GM19240 (cell line): ENCODE measurements around the gene SLC39A10.
"Not testable (repeated sequence)": the region's sequence is repeated elsewhere in the genome, so short reads cannot be mapped to it uniquely, and the experiment has no call there.

ENCODE experiments used
- DNase-seq: peaks from one replicate; pipeline ENCODE4 v3.0.0; 2011; ENCODE audit warnings: low spot score; ENCODE audit not compliant: insufficient read length

SLC39A10 gene

DNA sequence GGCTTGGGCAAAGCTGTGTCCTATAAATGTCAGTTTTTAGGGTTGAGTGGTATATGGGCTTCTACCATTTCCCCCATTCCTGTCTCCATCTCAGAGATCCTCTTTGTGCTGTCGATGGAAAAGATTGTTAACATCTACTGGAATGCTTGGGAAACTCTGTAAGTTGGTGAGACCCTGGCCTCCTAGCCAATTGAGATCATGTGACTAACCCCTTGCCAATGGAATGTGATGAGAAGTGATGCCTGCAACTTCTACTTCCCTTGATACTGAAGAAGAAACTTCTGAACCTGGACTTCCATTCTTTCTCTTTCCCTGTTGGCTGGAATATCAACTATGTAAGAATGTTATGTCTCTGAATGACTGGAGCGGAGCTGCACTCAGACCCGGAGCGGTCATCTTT is 14.5 kb downstream of the SLC39A10 start:
- no peak for DNase-seq

DNA sequence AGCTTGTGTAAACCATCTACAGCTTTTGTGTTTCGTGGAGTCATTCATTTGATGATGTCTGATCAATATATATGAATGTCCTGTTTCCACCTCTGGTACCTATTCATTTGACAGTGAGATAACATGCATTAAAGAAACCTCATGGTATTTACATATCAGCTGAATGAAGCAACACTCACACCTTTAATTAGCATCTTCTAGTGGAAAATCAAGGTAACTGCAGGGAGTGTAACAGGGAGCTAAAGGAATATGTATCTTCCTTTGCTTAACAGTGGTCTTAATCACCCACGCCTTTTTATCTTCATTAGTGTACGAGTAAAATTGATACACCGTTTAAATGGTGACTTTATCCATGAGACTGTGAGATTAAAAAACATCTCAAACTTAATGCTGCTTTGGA is 15.6 kb downstream of the SLC39A10 start:
- DNase-seq = no peak

DNA sequence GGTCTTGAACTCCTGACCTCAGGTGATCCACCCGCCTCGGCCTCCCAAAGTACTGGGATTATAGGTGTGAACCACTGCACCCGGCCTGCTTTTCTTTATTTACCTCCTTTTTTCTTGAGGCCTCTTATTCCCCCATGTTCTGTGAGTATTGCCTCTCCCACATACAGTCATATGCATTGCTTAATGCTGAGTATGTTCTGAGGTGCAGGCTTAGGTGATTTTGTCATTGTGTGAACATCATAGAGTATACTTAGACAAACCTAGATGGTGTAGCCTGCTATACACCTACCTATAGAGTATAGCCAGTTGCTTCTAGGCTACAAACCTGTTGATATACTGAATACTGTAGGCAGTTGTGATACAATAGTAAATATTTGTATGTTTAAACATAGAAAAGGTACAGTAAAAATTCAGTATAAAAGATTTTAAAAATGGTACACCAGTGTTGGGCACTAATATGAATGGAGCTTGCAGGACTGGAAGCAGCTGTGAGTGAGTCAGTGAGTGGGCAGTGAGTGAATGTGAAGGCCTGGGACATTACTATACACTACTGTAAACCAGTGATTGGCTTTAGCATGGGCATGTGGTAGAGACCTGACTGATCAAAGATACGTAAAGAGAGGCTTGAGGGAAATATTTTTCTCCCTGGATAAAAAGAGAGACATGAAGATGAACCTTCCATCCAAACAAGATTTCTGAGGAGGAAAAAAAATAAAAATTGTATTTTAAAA is 17.6 kb downstream of the SLC39A10 start:
- DNase-seq = no peak

DNA sequence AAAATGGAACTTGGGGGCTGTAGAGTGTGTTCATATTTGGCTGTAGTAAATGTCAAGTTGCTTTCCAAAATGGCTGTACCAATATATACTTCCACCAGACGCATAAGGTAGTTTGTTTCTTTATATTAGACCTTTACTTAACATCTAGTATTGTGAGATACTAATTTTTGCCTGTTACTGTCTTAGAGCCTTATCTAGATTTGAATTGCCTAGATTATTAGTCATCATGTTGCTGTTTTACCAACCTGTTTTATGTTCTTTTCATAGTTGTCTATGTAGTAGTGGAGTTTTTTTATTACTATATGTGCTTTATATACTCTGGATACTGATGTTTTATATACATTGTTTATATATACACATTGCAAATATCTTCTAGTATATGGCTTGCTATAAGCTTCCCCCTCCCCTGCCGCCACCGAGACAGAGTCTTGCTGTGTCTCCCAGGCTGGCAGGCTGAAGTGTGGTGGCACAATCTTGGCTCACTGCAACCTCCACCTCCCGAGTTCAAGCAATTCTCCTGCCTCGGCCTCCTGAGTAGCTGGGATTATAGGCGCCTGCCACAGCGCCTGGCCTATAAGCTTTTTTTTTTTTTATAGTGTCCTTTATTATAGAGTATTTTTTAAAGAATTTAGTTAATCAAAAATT is 18.9 kb downstream of the SLC39A10 start:
- DNase-seq = no peak

DNA sequence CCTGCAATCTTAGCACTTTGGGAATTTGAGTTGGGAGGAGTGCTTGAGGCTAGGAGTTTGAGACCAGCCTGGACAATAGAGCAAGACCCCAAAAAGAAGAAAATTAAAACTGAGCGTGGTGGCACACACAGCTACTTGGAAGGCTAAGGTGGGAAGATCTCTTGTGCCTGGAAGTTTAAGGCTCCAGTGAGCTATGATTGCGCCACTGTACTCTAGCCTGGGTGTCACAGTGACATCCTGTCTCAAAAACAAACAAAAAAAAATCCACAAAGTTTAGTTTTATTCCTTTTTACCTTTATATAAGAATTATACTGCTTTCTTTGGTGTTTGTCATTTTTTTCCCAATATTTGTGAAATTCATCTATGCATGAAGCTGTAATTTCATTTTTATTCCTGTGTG is 20.3 kb downstream of the SLC39A10 start:
- no peak for DNase-seq

- DNase-seq = no peak
Measured at GRCh38 chr2:195677884-195678283, 20.9 kb downstream of the SLC39A10 start.

GRCh38 chr2:195682077-195682476 is 25.1 kb downstream of the SLC39A10 start:
- DNase-seq = no peak

- no peak for DNase-seq
Measured at GRCh38 chr2:195683174-195683573, 26.1 kb downstream of the SLC39A10 start.

- DNase-seq = no peak
Measured at GRCh38 chr2:195686564-195686963, 29.5 kb downstream of the SLC39A10 start.

DNA sequence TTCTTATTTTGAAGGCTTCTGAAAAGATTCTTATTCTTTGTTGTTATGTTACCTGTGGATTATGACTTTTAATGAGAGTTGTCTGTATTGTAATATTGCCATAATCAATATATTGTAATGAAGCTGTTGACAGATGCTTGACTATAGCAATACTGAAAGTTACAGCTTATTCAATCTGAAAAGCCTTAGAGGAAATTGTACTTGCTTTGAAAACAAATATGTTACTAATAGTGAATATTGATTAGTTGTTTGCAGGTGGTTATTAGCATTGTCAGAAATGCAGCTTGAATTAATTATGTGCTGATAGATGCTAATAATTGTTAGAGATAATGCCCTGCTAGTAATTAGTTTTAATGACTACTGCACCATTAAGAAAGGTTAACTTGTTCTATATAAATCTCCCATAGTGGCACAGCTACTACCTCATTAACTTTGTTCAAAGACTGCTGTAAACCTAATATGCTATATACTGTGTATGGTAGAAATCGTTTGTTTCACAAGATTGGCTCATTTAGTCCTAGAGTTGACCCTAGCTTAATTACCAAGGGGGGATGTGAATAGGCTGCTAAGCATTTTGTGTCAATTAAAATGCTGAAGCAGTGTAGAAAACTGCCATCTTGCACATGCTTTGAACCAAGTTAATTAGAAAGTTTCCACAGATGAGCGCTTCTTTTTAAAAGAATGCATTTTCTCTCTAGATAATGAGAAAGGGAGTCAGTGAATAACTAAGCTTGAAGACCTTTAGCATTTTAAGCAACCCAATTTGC is 30.5 kb downstream of the SLC39A10 start:
- DNase-seq = no peak

DNA sequence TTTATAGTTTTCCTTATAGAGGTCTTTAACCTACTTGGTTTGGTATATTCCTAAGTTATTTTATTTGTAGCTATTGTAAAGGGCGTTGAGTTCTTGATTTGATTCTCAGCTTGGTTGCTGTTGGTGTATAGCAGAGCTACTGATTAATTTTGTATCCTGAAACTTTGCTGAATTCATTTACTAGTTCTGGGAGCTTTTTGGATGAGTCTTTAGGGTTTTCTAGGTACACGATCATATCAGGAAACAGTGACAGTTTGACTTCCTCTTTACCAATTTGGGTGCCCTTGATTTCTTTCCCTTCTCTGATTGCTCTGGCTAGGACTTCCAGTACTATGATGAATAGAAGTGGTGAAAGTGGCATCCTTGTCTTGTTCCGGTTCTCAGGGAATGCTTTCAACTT is 35.5 kb downstream of the SLC39A10 start:
- DNase-seq = not testable (repeated sequence)

DNA sequence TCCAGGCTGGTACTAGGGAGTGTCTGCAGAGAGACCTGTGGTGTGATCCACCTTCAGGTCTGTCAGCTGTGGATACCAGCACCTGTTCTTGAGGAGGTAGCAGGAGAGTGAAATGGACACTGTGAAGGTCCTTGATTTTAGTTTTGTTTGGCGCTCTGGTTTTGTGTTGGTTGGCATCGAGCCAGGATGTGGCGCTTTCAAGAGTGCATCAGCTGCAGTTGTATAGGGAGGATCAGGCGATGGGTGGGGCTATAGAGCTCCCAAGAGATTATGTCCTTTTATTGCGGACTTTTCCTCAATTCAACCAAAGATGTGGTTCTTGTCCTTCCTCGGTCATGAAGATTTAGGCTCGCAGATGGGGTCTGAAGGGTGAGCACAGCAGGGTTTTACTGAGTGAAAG is 37.5 kb downstream of the SLC39A10 start:
- no peak for DNase-seq

GRCh38 chr2:195695002-195695631 is 38.1 kb downstream of the SLC39A10 start:
- no peak for DNase-seq

- no peak for DNase-seq
Measured at GRCh38 chr2:195696012-195696411, 39.0 kb downstream of the SLC39A10 start.

DNA sequence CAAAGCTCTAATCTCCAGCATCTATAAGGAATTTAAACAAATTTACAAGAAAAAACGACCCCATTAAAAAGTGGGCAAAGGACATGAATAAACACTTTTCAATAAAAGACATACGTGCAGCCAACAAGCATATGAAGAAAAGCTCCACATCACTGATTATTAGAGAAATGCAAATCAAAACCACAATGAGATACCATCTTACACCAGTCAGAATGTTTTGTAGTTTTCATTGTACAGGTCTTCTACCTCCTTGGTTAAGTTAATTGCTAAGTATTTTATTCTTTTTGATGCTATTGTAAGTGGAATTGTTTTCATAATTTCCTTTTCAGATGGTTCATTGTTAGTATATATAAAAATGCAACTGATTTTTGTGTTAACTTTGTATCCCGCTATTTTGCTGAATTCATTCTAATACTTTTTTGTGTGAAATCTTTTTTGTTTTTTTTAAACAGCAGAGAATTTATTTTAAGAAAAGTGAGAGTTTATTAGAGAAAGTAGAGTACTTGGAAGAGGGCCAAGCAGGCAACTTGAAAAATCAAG is 40.7 kb downstream of the SLC39A10 start:
- DNase-seq = no peak

DNA sequence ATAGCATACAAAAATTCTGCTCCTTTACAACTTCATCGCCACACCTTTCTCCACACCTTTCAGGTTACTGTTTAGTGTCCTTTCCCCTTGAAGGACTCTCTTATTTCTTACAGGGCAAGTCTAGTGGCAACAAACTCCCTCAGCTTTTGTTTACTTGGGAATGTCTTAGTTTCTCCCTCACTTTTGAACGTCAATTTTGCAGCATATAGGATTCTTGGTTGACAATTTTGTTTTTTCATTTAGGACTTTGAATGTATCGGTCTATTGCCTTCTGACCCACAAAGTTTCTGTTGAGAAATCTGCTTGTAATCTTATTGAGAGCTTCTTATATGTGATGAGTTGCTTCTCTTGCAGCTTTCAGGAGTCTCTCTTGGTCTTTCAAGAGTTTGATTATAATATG is 43.5 kb downstream of the SLC39A10 start:
- no peak for DNase-seq

GRCh38 chr2:195706161-195706900 is 49.3 kb downstream of the SLC39A10 start:
- no peak for DNase-seq

DNA sequence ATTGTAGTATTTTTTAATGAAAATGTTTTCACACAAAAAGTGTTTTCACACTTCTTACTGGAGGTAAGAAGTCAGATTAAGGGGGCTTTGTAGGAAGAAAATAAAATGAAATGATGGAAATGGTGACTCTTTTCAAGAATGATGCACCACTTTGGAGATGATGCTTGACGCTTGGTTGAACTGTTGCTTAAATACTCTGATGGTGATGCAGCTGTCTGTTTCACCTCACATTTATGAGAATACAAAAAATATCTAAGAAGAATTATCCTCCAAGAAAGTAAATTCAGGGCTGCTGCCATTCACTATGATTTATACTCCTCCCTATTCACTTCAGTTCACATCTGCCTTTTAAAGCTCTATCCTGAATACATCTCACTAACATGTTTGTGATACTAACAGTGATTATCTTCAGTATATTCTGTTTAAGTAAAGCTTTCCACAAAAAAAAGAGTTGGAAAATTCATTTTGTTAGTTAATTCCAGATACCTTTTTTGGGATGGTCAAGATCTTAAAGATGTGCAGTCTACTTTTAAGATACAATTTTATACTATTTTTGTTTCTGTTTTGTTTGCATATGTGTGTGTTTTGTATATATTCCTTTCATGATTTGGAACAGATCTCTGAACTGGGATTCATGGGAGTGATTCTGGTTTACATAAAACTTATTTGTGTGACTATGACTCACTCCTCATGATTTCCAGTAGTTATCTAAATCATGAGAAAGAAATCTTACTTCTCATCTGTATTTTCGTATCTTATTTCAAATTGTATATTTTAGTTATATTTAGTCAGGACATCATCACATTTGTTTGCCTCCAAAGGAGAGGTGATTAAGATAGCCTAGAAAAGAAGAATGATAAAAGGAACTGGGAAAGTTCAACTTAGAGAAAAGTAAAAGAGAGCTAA is 53.1 kb downstream of the SLC39A10 start:
- no peak for DNase-seq

GRCh38 chr2:195711478-195711877 is 54.5 kb downstream of the SLC39A10 start:
- no peak for DNase-seq

GRCh38 chr2:195716466-195716865 is 59.4 kb downstream of the SLC39A10 start:
- DNase-seq = no peak
